Neural progenitor cell (in vitro differentiated cells): Measurements from ENCODE around the gene RARS2. TPM values are rescaled to one million over a fixed set of nuclear protein-coding genes. Genes with fewer than 3 reads are reported as not detected.

ENCODE experiments used
- DNase-seq: peaks from one replicate; pipeline ENCODE4 v3.0.0-alpha.2; 2016; ENCODE audit warnings: low spot score
- H2AFZ ChIP-seq: fragments of 200-600 bp; sonication (generic); replicated peaks from 2 replicates; pipeline ENCODE4 v1.6.1; 2016; ENCODE audit warnings: antibody characterized with exemption
- H3F3A ChIP-seq: fragments of 200-600 bp; sonication (generic); 2 replicates; pipeline ENCODE4 v1.6.1; 2016; ENCODE audit warnings: antibody characterized with exemption, low read depth
- H3K27ac ChIP-seq: fragments of 200-600 bp; sonication (generic); 2 replicates; pipeline ENCODE4 v1.5.1; 2016; ENCODE audit warnings: mild to moderate bottlenecking
- H3K27me3 ChIP-seq: fragments of 200-600 bp; sonication (generic); 2 replicates; pipeline ENCODE4 v1.6.1; 2016; ENCODE audit warnings: mild to moderate bottlenecking, moderate library complexity
- H3K36me3 ChIP-seq: fragments of 200-600 bp; sonication (generic); 2 replicates; pipeline ENCODE4 v1.5.1; 2016
- H3K4me1 ChIP-seq: fragments of 200-600 bp; sonication (generic); 2 replicates; pipeline ENCODE4 v1.6.1; 2016; ENCODE audit warnings: mixed run types
- H3K4me2 ChIP-seq: fragments of 200-600 bp; sonication (generic); 2 replicates; pipeline ENCODE4 v1.6.1; 2016
- H3K4me3 ChIP-seq: fragments of 200-600 bp; sonication (generic); 2 replicates; pipeline ENCODE4 v1.5.1; 2016
- H3K79me2 ChIP-seq: fragments of 200-600 bp; sonication (generic); 2 replicates; pipeline ENCODE4 v1.6.1; 2016; ENCODE audit warnings: low read depth
- H3K9ac ChIP-seq: fragments of 200-600 bp; sonication (generic); 2 replicates; pipeline ENCODE4 v1.6.1; 2016
- H3K9me3 ChIP-seq: fragments of 200-600 bp; sonication (generic); 2 replicates; pipeline ENCODE4 v1.5.1; 2016; ENCODE audit warnings: low read depth
- H4K20me1 ChIP-seq: fragments of 200-600 bp; sonication (generic); 2 replicates; pipeline ENCODE4 v1.6.1; 2016; ENCODE audit warnings: low read depth
- H3K27ac Mint-ChIP-seq: 3 replicates; pipeline ENCODE4 v1.8.0; 2021; ENCODE audit warnings: mixed read lengths
- H3K27me3 Mint-ChIP-seq: 2 replicates; pipeline ENCODE4 v1.8.0; 2022; ENCODE audit warnings: low read depth, mild to moderate bottlenecking, inconsistent platforms, moderate library complexity, mixed read lengths; ENCODE audit not compliant: insufficient read depth
- H3K36me3 Mint-ChIP-seq: 3 replicates; pipeline ENCODE4 v1.8.0; 2021; ENCODE audit warnings: mixed read lengths
- H3K4me1 Mint-ChIP-seq: 3 replicates; pipeline ENCODE4 v1.8.0; 2021; ENCODE audit warnings: mixed read lengths
- H3K4me3 Mint-ChIP-seq: 3 replicates; pipeline ENCODE4 v1.8.0; 2021; ENCODE audit warnings: mild to moderate bottlenecking, moderate library complexity, mixed read lengths
- H3K9me3 Mint-ChIP-seq: 3 replicates; pipeline ENCODE4 v1.8.0; 2020; ENCODE audit warnings: mixed read lengths
- EZH2 ChIP-seq: fragments of 200-600 bp; sonication (generic); IDR thresholded peaks from 2 replicates; pipeline ENCODE4 v1.6.1; 2017; ENCODE audit warnings: antibody characterized with exemption, mild to moderate bottlenecking, moderate library complexity
- EZH2phosphoT487 ChIP-seq: fragments of 200-600 bp; sonication (generic); IDR thresholded peaks from 2 replicates; pipeline ENCODE4 v1.6.1; 2017; ENCODE audit warnings: antibody characterized with exemption
- total RNA-seq: library from RNA; depleted of rRNA; stranded (reverse); fragments of >200 nt; gene quantifications from 2 replicates; pipeline ENCODE4 v1.2.3, GENCODE V29; 2015; ENCODE audit warnings: low replicate concordance
- TF ChIP-seq, protein P1 (sequence below): fragments of 200-600 bp; sonication (generic); IDR thresholded peaks from 2 replicates; pipeline ENCODE4 v1.5.1; 2017; ENCODE audit warnings: antibody characterized with exemption, mild to moderate bottlenecking

The RARS2 gene
- total RNA-seq, 1 donor from 2014 or later = 53.6 TPM

DNA sequence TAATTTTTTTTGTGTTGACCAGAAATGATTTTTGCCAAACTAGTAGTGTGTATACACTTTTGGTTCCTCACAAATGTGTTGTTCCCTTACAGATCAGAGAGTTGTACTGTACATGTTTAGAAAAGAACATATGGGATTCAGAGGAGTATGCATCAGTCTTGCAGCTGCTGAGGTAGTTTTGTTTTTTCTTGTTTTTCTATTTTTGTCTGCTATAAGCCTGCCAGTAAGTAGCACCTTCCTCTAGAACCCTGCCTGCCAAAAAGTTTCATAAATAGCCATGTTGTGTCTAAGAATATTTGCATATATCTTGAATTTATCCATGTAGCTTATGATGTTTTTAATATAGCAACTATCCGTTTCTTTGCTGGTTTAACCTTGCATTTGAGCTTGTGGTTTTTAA is 46.5 kb upstream of the RARS2 start:
- H3K79me2 ChIP-seq = no peaks in the 10 kb centered on the region
- H4K20me1 ChIP-seq = no peaks in the 10 kb centered on the region
- H2AFZ ChIP-seq = no peak overlapping the region
- no peak for DNase-seq
- no peaks in the 10 kb centered on the region for H3K4me1 Mint-ChIP-seq
- peaks cover 8% of the 10 kb centered on the region for H3K36me3 ChIP-seq
- H3K4me2 ChIP-seq = no peak overlapping the region
- TF ChIP-seq EZH2 (no peak), EZH2phosphoT487 (no peak)
- TF ChIP-seq, protein P1, sequence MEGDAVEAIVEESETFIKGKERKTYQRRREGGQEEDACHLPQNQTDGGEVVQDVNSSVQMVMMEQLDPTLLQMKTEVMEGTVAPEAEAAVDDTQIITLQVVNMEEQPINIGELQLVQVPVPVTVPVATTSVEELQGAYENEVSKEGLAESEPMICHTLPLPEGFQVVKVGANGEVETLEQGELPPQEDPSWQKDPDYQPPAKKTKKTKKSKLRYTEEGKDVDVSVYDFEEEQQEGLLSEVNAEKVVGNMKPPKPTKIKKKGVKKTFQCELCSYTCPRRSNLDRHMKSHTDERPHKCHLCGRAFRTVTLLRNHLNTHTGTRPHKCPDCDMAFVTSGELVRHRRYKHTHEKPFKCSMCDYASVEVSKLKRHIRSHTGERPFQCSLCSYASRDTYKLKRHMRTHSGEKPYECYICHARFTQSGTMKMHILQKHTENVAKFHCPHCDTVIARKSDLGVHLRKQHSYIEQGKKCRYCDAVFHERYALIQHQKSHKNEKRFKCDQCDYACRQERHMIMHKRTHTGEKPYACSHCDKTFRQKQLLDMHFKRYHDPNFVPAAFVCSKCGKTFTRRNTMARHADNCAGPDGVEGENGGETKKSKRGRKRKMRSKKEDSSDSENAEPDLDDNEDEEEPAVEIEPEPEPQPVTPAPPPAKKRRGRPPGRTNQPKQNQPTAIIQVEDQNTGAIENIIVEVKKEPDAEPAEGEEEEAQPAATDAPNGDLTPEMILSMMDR = no peak
- no peak overlapping the region for H3K9ac ChIP-seq
- H3K9me3 Mint-ChIP-seq = no peaks in the 10 kb centered on the region
- H3K27me3 Mint-ChIP-seq = no peaks in the 10 kb centered on the region
- no peak overlapping the region for H3K27ac ChIP-seq
- no peaks in the 10 kb centered on the region for H3K4me1 ChIP-seq
- H3F3A ChIP-seq = no peaks in the 10 kb centered on the region
- H3K27me3 ChIP-seq = no peaks in the 10 kb centered on the region
- no peak overlapping the region for H3K4me3 ChIP-seq
- H3K4me3 Mint-ChIP-seq = no peak overlapping the region
- peaks cover 6% of the 10 kb centered on the region for H3K36me3 Mint-ChIP-seq
- H3K9me3 ChIP-seq = no peaks in the 10 kb centered on the region
- no peak overlapping the region for H3K27ac Mint-ChIP-seq

DNA sequence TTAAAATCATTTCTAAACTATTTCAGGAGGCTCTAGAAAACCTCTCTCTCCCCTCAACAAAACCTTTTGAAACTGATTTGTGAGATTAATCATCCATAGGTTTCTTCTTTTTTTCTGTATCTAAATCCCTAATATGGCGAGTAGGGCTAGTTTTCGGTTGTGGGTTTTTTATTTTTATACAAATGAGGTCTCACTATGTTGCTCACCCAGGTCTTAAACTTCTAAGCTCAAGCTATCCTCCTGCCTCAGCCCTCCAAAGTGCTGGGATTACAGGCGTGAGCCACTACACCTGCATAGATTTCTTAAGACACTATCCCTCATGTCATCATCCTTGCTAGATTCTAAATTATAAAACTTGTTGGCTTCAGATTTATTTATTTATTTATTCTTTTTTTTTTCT is 44.1 kb upstream of the RARS2 start:
- Mint-ChIP-seq H3K4me1 (no peaks in the 10 kb centered on the region), H3K36me3 (peaks cover 6% of the 10 kb centered on the region), H3K27me3 (no peaks in the 10 kb centered on the region), H3K9me3 (no peaks in the 10 kb centered on the region), H3K27ac (no peak overlapping the region), H3K4me3 (no peak overlapping the region)
- Histone ChIP-seq H3K4me2 (no peak overlapping the region), H2AFZ (no peak overlapping the region), H3K27ac (no peak overlapping the region), H4K20me1 (no peaks in the 10 kb centered on the region), H3F3A (no peaks in the 10 kb centered on the region), H3K4me1 (no peaks in the 10 kb centered on the region), H3K79me2 (no peaks in the 10 kb centered on the region), H3K9me3 (no peaks in the 10 kb centered on the region), H3K27me3 (no peaks in the 10 kb centered on the region), H3K4me3 (no peak overlapping the region), H3K9ac (no peak overlapping the region), H3K36me3 (peaks cover 8% of the 10 kb centered on the region)
- DNase-seq = no peak
- TF ChIP-seq EZH2 (no peak), EZH2phosphoT487 (no peak)
- TF ChIP-seq, protein P1 = no peak

DNA sequence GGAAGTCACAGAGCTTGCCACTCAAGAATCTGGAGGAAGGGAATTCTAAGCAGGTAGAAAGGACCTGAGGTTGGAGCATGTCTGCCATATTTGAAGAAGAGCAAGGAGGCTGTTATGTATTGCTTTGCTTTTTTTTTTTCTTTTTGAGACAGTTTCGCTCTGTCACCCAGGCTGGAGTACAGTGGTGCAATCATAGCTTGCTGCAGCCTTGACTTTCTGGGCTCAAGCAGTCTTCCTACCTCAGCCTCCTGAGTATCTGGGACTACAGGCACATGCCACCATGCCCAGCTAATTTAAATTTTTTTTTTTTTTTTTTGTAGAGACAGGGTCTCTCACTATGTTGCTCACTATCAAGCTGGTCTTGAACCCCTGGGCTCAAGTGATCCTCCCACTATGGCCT is 41.0 kb upstream of the RARS2 start:
- Mint-ChIP-seq H3K4me1 (peaks cover 4% of the 10 kb centered on the region), H3K9me3 (no peaks in the 10 kb centered on the region), H3K27ac (no peak overlapping the region), H3K4me3 (no peak overlapping the region), H3K27me3 (no peaks in the 10 kb centered on the region), H3K36me3 (peaks cover 11% of the 10 kb centered on the region)
- no peaks in the 10 kb centered on the region for H4K20me1 ChIP-seq
- H3K27me3 ChIP-seq = no peaks in the 10 kb centered on the region
- H3K36me3 ChIP-seq = peaks cover 4% of the 10 kb centered on the region
- H3K9ac ChIP-seq = no peak overlapping the region
- H3K79me2 ChIP-seq = no peaks in the 10 kb centered on the region
- H3K4me2 ChIP-seq = no peak overlapping the region
- H3K9me3 ChIP-seq = no peaks in the 10 kb centered on the region
- DNase-seq = no peak
- no peak overlapping the region for H3K4me3 ChIP-seq
- no peak for TF ChIP-seq EZH2phosphoT487
- TF ChIP-seq, protein P1 = no peak
- no peak for TF ChIP-seq EZH2
- H3K4me1 ChIP-seq = no peaks in the 10 kb centered on the region
- H2AFZ ChIP-seq = no peak overlapping the region
- H3F3A ChIP-seq = no peaks in the 10 kb centered on the region
- H3K27ac ChIP-seq = no peak overlapping the region

DNA sequence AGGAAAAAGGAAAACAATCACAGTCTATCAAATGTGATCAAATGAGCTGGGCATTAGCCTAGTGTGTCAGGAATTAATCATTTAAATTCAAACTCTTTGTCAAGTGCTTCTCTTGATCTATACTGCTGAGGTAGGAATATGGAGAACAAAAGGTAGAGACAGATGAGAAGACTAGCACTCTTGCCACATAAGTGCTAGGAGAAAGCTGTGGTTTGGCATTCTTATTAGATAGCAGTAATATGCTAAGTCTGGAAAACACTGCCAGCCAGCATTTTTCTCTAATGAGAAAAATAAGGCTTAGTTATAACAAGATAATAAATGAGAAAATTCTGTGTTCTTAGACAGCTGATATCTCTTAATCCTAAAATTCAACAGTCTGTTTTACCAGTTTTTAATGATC is 39.1 kb upstream of the RARS2 start:
- Histone ChIP-seq H3K4me2 (no peak overlapping the region), H3K79me2 (no peaks in the 10 kb centered on the region), H3K4me3 (no peak overlapping the region), H4K20me1 (no peaks in the 10 kb centered on the region), H3K36me3 (peaks cover 4% of the 10 kb centered on the region), H3K9ac (no peak overlapping the region), H3K4me1 (no peaks in the 10 kb centered on the region), H2AFZ (no peak overlapping the region), H3K27ac (no peak overlapping the region), H3F3A (no peaks in the 10 kb centered on the region), H3K9me3 (no peaks in the 10 kb centered on the region), H3K27me3 (no peaks in the 10 kb centered on the region)
- no peaks in the 10 kb centered on the region for H3K9me3 Mint-ChIP-seq
- H3K4me3 Mint-ChIP-seq = no peak overlapping the region
- H3K4me1 Mint-ChIP-seq = peaks cover 4% of the 10 kb centered on the region
- no peak for DNase-seq
- no peak for TF ChIP-seq EZH2phosphoT487
- TF ChIP-seq, protein P1 = no peak
- no peak for TF ChIP-seq EZH2
- H3K27me3 Mint-ChIP-seq = no peaks in the 10 kb centered on the region
- no peak overlapping the region for H3K27ac Mint-ChIP-seq
- peaks cover 17% of the 10 kb centered on the region for H3K36me3 Mint-ChIP-seq
